HCT116 (cell line): ENCODE measurements around the gene METTL21A.
"Not testable (repeated sequence)": the region's sequence is repeated elsewhere in the genome, so short reads cannot be mapped to it uniquely, and the experiment has no call there.

Experiments used
- ELF1 ChIP-seq: IDR thresholded peaks from 2 replicates; pipeline ENCODE4 v1.6.1; 2012; ENCODE audit warnings: low read depth, borderline replicate concordance
- POLR2A ChIP-seq: IDR thresholded peaks from 2 replicates; pipeline ENCODE4 v1.7.0; 2011; ENCODE audit warnings: borderline replicate concordance; ENCODE audit not compliant: insufficient read depth, insufficient read length; ENCODE audit errors: extremely low read depth
- ZNF274 ChIP-seq: fragments of 200-500 bp; sonication (Bioruptor generic); IDR thresholded peaks from 2 replicates; pipeline ENCODE4 v1.6.1; 2014; ENCODE audit warnings: mild to moderate bottlenecking, low read depth, low read length, inconsistent platforms
- TF ChIP-seq, protein P1 (sequence below), 3 experiments: fragments of 200-600 bp in 1 of 3; sonication (generic) in 1 of 3; IDR thresholded peaks in 2 of 3; conservative IDR thresholded peaks in 1 of 3; 2 replicates each; pipeline ENCODE4 v1.5.1; 2012 to 2017; ENCODE audit warnings: low read depth in 2 of 3, low read length in 2 of 3, antibody characterized with exemption in 1 of 3, borderline replicate concordance in 1 of 3, control low read depth in 1 of 3, mild to moderate bottlenecking in 1 of 3, mixed read lengths in 1 of 3, mixed run types in 1 of 3, moderate library complexity in 1 of 3; ENCODE audit not compliant: insufficient read depth in 1 of 3

DNA sequence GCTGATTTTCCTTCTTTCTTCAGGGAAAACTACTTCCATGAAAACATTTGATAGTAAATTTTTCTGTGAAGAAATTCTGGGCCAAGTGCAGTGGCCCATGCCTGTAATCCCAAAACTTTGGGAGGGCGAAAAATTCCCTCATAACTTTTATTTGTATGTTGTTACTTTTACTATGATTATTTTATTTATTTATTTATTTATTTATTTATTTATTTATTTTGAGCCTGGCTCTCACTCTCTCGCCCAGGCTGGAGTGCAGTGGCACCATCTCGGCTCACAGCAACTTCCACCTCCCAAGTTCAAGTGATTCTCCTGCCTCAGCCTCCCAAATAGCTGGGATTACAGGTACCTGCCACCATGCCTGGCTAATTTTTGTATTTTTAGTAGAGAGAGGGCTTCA is 14.1 kb upstream of the METTL21A start:
- TF ChIP-seq ELF1, ZNF274, POLR2A: not testable (repeated sequence)
- TF ChIP-seq, protein P1, sequence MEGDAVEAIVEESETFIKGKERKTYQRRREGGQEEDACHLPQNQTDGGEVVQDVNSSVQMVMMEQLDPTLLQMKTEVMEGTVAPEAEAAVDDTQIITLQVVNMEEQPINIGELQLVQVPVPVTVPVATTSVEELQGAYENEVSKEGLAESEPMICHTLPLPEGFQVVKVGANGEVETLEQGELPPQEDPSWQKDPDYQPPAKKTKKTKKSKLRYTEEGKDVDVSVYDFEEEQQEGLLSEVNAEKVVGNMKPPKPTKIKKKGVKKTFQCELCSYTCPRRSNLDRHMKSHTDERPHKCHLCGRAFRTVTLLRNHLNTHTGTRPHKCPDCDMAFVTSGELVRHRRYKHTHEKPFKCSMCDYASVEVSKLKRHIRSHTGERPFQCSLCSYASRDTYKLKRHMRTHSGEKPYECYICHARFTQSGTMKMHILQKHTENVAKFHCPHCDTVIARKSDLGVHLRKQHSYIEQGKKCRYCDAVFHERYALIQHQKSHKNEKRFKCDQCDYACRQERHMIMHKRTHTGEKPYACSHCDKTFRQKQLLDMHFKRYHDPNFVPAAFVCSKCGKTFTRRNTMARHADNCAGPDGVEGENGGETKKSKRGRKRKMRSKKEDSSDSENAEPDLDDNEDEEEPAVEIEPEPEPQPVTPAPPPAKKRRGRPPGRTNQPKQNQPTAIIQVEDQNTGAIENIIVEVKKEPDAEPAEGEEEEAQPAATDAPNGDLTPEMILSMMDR (IDR thresholded peaks at IDR 0.05 in 2 of 3, conservative IDR thresholded peaks at IDR 0.05 in 1 of 3; ENCODE audit: borderline replicate concordance in 1 of 3, insufficient read depth in 1 of 3, low read depth in 2 of 3, low read length in 2 of 3): not testable (repeated sequence)
